Renal cortical epithelial cell (primary cell): ENCODE data around the gene METAP1. TPM values are rescaled to one million over a fixed set of nuclear protein-coding genes. Genes with fewer than 3 reads are reported as not detected.
A peak's percentile ranks its signal among the peaks of the same experiment; 100 is the strongest.
"Not testable (repeated sequence)": the region's sequence is repeated elsewhere in the genome, so short reads cannot be mapped to it uniquely, and the experiment has no call there.

Experiments
- DNase-seq: peaks from one replicate; pipeline ENCODE4 v3.0.0-alpha.2; 2011; ENCODE audit warnings: low read depth
- total RNA-seq: library from RNA; depleted of rRNA; stranded (reverse); fragments of >200 nt; gene quantifications from 2 replicates; pipeline ENCODE4 v1.2.3, GENCODE V29; 2014

METAP1 gene
- total RNA-seq, 1 donor from 2014 or later = 56.7 TPM

DNA sequence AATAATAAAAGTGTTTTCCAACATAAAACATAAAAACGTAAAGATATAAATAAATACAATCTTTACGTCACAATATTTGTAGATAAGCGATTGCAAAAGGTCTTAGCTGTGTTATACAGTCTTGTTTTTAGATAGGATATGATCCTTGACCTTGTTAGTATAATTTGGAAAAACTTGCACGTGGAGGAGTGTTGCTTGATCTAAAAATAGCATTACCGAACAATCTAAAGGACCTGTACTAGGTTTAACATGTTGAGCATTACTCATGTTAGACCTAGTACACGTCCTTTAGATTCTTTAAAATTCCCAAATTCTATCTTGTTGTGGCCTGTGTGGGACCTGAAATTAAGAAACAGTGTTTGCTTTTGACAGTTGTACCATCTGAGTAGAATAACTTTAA, 1.6 kb downstream of the METAP1 start:
- no peak for DNase-seq

DNA sequence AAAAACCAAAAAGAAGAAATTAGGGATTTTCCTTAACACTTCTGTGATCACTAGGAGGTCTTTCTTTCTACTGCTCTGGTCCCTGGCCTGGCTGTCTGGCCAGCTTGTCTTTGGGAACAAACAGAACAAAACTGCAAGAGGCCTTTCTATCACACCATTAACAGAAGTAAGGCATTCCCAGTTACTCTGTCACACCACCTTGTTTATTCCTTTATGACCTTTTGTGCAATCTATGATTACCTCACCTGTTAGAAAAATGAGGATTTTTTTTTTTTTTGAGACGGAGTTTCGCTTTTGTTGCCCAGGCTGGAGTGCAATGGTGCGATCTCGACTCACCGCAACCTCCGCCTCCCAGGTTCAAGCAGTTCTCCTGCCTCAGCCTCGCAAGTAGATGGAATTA, 3.0 kb downstream of the METAP1 start:
- no peak for DNase-seq

DNA sequence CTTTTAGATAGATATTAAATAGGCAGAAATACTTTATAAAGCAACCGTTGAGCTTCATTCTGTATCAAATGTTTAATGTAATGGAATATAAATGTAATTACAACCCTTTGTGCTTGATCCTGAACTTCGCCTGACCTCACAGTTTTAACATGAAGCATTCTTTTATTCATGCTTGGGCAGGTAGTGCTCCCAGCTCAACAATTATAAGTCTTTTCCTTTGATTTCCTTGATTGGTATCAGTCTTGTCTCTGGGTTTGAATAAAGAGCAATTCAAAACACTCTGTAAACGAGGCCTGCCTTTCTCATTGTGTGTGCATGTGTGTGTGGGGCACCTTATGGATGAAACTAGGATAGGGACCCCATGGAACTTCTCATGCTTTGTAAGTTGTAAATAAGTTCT, 6.8 kb downstream of the METAP1 start:
- DNase-seq = no peak

DNA sequence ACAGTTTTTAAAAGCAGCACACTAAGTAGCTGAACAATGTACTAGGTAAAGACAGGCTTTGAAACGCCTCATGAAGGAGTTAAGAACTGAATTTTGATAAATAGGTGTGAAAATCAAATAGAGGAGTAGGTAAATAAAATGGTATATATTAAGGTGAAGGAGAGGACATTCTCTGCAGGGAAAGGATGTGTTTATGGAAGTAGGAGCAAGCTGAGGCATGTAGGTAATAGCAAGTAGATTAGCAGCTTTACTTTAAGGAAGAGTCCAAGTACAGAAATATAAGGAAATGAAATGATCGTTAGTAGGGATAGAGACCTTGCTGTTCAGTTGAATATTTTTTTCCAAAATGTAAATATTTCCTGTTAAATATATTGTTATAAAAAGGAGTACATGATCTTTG, 12.5 kb downstream of the METAP1 start:
- no peak for DNase-seq

DNA sequence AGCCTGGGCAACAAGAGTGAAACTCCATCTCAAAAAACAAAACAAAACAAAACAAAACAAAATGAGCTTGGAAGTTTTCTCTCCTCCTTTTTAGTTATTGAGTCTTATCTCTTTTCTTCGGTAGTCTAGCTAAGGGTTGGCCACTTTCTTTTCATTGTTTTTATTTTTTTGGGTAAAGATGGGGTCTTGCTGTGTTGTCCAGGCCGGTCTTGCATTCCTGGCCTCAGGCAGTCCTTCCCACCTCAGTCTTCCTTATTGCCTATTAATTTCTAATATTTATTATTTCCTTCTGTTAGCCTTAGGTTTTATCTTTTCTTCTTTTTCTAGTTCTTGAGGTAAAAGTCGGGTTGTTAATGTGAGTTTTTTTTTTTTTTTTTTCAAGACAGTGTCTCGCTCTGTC, 16.4 kb downstream of the METAP1 start:
- DNase-seq = no peak

DNA sequence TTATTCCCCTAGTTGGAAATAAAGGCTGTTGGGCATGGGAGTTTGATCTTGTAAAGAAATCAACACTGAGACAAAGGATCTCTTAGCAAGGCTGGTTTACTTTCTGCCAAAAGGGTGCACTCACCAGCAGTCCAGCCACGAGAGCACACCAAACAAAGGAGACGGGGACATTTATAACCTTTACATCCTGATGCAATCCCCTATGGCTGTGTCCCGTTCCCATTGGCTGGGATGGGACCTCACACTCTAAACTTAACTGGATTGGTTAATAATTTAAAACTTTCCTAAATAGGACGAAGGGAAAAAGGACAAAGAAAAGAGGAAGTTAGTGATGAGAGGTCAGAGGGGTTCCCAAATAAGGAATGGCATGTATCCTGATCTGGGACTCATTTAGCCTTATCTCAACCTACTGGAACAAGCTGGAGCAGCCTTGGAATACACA, 17.9 kb downstream of the METAP1 start:
- no peak for DNase-seq

DNA sequence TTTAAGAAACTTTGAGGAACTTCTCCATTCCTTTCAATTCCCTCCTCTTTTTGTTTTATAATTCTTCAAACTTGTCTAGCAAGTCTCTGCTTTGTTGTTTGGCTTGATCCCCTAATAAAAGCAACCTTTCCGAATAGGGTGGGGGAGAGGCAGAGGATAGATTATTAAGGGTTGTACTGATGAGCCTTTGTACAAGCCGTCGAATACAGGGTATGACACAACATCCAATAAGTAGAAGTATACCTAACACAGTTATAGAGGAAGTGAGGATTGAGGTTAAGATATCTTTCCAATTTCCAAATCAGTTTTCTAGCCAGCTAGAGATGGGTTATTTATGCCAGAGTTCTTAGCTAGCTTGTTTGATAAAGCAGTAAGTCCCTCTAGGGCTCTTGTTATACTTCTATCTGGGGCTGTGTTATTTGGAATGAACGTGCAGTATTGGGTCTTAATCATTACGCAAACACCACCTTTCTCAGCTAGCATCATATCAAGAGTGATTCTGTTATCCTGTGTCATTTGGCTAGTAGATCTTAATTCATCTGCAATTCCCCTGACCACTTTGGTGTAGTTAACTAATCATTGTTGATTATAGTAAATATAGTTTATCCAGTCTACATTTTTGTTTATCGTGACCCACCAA, 18.5 kb downstream of the METAP1 start:
- DNase-seq = no peak

DNA sequence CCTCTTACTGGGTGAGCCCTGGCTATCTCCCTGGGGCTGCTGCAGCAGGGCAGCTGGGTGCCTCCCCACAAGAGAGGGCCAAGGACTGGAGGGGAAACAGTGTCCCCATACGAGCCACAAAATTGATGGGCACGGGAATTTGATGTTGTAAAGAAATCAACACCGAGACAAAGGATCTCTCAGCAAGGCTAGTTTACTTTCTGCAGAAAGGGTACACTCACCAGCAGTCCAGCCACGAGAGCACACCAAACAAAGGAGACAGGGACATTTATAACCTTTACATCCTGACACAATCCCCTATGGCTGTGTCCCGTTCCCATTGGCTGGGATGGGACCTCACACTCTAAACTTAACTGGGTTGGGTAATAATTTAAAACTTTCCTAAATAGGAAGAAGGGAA, 25.9 kb downstream of the METAP1 start:
- DNase-seq = no peak

DNA sequence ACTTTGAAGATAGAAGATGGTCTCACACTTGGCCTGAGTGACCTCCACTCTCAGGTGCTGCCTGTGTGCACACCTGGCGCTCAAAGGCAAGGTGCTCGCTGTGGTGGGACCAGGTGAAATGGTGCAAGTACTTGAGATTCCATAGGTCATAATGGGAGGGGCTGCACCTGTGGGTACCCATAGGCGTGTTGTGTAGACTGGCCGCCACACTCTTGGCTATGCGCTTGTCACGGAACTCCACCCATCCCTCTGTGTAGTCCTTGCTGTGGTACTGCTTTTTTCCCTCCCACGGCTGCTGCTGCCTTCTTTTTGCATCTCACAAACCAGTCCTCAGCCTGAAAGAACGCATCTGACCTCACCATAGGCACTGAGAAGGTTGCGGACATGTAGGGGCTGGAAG, 27.0 kb downstream of the METAP1 start:
- DNase-seq = no peak

DNA sequence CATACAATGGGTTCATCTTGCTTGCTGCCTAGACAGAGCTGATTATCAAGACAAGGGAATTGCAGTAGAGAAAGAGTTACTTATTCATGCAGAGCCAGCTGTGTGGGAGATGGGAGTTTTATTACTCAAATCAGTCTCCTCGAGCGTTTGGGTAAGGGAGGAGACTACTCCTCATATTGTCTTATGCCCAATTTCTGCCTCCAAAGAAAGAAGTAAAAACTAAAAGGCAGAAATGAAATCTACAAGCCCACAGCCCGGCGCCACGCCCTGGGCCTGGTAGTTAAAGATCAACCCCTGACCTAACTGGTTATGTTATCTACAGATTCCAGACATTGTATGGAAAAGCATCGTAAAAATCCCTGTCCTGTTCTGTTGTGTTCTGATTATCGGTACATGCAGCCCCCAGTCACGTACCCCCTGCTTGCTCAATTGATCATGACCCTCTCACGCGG, 28.3 kb downstream of the METAP1 start:
- DNase-seq = not testable (repeated sequence)

DNA sequence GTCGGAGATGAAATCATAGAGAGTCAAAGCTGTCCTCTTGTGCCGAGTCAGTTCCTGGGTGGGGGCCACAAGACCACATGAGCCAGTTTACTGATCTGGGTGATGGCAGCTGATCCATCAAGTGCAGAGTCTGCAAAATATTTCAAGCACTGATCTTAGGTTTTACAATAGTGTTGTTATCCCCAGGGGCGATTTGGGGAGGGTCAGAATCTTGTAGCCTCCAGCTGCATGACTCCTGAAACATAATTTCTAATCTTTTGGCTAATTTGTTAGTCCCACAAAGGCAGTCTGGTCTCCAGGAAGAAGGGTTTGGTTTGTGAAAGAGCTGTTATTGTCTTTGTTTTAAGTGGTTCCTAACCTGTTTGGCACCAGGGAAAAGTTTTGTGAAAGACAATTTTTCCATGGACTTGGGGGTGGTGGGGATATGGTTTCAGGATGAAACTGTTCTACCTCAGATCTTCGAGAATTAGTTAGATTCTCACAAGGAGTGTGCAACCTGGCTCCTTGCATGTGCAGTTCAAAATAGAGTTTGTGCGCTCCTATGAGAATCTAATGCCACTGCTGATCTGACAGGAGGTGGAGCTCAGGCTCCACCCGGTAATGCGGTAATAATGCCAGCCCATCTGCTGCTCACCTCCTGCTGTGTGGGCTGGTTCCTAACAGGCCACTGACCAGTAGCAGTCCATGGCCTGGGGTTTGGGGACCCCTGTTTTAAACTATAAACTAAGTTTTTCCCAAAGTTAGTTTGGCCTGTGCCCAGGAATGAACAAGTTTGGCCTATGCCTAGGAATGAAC, 29.2 kb downstream of the METAP1 start:
- DNase-seq = peak; percentile 36

DNA sequence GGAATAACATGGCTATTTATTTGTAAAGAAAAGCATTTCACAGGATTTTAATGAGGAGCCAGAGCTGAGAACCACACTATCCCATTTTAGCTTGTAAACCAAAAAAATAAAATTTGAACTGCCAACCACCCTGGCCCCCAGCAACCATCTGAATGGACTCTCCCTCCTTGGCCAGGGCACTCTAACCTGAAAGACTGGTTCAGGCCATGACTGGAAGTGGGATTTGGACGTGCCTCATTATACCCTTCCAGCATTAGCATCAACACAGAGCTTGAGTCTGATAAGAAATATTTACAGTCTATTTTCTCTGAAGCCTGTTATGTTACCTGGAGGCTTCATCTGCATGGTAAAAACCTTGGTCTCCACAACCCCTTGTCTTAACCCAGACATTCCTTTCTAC, 30.0 kb downstream of the METAP1 start:
- no peak for DNase-seq

DNA sequence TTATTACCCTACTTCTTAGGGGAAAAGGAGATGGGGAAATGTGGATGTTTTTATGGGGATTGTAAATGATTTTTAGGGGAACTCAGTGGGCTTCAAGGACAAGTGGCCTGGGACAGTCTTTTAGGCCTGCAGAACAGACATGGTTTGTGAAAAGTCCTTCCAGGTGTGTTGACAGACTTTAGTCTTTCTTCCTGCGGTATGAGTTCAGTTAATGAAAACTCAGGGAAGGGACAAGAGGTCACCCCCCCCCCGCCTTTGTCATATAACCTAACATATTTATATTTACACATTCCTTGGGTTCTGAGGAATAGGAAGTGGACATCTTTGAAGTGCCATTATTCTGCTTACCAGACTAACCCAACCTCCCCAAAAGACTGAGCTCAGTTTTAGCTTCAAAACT, 31.8 kb downstream of the METAP1 start:
- DNase-seq = no peak

DNA sequence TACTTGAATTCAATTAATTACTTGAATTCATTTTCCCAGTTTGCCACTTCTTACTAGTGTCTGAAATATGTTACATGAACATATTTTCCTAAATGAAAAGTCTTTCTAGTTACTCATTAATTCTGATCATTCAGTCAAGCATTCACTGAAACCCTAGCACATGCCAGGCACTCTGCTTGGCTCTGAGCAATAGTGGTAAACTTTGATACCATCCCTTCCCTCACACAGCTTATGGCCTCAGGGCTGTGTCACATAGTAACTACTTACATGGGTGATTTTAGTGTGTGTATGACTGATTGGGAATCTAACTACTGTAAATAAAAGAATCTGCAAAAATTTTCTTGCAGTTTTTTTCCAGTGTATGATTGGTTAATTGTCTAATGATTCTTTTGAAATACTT, 32.7 kb downstream of the METAP1 start:
- DNase-seq = peak; percentile 83

DNA sequence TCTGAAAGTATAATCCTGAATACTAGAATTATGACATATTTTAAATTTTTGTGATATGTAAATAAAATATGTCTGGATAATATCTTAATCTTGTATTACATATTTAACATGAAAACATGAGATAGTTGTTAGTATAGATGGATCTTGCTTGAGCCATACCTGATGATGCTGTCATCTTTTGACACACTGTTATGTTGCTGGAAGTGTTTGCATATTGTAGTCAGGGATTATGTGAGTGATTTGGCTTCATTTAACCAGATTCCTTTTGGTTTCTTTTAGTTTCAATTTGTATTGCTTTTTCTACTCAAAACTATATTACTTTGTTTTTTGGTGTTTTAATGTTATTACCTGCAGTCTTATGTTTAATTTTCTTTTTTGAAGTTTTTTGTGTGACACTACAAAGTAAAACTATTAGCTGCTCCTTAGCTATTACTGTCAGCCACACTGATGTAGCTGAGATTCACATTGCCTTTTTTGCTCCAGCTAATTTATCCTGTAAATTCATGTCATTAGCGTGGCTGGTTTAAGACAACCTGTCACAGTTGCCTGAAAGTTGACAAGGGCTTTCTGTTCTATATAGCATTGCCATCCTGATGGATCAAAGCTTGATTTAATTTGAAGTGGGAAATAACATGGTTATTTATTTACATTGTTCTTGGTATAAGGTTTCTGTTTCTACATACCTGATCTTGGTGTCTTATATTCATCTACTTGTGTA, 33.7 kb downstream of the METAP1 start:
- peak; percentile 22 for DNase-seq

DNA sequence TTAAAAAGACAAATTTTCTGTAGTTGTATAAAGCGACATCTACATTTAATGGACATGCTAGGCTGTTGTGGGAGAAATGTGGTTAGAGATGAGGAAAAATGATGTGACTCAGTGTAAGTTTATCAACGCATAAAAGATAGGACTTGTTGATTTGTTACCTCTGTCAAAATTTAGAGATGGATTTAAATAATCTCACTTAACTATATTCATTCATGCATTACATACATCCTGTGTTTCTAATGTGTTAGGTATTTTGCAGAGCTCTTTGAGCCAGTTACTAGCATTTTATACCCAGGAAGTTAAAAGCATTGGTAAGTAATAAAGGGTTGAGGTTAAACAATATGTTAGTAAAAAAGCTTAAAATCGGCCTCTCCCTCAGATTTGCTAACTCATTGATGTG, 34.3 kb downstream of the METAP1 start:
- peak; percentile 45 for DNase-seq

DNA sequence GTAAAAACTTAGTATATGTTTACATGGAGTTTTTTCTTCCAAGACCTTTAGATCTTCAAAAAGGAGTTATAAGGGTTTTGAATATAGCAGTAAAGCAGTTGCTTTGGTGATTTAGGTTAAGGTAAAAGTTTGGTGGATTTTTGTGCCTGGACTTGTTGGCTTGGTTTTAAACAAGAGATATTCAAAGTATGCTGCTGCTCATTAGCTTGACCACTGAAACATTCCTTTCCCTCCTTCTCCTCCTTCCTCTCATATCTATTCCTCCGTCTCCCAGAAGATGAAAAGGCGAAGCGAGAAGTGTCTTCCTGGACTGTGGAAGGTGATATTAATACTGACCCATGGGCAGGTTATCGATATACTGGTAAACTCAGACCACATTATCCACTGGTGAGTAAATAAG, 38.4 kb downstream of the METAP1 start:
- DNase-seq = peak; percentile 59

DNA sequence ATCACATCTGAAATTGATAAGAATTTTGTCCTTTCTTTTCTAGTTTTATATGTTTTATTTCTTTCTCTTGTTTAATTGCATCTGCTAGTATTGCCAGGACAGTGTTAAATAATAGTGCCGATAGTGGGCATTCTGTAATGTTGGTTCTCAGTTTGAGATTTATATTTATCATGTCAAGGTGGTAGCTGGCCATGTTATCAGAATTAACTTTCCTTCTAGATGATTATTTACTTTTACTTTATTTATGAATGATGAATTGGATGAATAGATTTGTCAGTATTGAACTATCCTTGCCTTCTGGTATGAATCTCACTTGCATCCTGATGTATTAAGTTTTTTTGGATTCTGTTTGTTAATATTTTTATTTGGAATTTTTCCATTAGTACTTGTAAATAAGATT, 42.7 kb downstream of the METAP1 start:
- DNase-seq = no peak

DNA sequence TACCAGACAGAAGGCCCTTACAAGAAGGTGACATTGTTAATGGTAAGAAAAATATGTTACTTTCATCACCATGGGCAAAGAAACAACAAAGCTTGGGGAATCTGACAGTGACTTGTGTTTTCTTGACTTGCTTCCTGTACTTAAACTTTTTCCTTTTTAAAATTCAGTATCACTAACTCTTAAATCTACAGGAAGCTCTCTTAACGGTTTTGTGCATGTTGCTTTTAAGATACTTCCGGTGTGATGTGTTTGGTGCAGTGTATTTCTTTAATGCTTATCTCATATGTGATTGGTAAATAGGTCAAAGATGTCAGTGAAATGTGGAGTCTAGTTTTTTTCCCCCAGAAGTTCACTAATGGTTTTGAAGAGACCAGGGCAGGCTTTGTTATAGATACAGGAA, 47.8 kb downstream of the METAP1 start:
- DNase-seq = no peak

DNA sequence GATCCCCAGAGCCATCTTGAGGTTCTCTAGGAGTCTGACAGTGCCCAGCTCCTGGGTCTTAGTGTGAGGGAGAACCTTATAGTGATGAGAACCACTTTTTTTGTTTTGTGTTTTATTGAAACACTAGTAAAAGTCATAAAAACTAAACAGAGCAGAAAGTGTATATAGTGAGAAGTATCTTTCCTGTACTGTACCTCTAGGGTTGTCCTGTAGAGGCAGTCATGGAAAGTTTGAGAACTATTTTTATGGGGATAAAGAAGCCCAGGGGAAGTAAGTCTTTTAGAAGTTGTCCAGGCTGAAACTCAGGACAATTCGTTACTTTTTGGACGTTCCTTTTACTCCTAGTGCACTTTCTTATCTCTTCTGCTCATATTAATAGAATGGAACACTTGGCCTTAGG, 52.2 kb downstream of the METAP1 start:
- no peak for DNase-seq

DNA sequence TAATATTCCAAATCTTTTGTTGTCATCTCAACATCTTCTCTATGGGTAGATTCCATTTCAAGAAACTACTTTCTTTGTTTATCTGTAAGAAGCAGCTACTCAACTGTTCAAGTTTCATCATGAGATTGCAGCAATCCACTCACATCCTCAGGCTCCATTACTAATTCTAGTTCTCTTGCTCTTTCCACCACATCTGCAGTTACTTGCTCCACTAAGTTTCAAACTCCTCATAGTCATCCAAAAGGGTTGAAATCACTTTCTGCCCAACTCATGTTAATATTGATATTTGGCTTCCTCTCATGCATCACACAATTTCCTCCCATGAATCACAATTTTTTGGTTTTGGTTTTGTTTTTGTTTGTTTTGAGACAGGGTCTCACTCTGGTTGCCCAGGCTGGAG, 57.4 kb downstream of the METAP1 start:
- DNase-seq = no peak

DNA sequence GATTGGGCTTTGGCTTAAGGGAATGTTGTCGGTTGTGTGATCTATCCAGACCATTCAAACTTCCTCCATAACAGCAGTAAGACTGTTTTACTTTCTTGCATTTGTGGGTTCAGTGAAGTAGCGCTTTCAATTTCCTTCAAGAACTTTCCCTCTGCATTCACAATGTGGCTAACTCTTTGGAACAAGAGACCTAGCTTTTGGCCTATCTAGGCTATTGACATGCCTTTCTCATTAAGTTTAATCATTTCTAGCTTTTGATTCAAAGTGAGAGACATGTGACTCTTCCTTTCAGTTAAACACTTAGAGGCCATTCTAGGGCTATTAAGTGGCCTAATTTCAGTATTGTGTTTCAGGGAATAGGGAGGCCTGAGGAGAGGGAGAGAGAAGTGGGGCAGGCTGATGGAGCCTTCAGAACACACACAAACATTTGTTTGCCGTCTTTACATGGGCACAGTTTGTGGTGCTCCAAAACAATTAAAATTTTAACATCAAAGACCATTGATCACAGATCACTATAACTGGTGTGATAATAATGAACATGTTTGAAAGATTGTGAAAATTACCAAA, 59.0 kb downstream of the METAP1 start:
- peak; percentile 66 for DNase-seq

DNA sequence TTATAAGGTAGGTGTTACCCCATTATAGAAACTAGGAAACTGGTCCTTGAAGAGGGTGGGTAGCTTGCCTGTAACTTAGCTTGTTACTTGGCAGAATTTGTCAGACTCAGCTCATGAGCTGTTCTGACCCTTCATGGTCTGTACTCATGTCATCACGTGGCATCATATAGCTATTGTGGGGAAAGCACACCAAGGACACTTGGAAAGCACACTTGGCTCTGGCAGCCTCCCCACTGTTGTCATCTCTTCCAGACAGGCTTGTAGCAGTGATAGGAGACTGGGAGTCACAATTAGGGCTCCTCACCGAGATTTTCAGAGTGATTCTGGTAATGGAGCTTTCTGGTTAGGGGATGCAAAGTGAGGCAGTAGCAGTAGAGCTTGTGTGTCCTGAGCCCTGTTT, 62.7 kb downstream of the METAP1 start:
- DNase-seq = no peak
